ENCODE results near the gene EPB41. TPM values are rescaled to one million over a fixed set of nuclear protein-coding genes. Genes with fewer than 3 reads are reported as not detected.

Gene EPB41
- total and polyA plus RNA-seq, 4 donors: 10.7 to 189 (median 38.1) TPM

GRCh38 chr1:29114654-29115053, 200.3 kb downstream of the EPB41 start:
- TF ChIP-seq SP1 (IDR thresholded peaks at IDR 0.05): no peak
- TF ChIP-seq TAF1 (conservative IDR thresholded peaks at IDR 0.05): no peak
- TF ChIP-seq FOXA1 (IDR thresholded peaks at IDR 0.05): no peak
- no peak for TF ChIP-seq GABPA (IDR thresholded peaks at IDR 0.05 in 1 of 2, conservative IDR thresholded peaks at IDR 0.05 in 1 of 2)
- no peak for TF ChIP-seq CTCF (IDR thresholded peaks at IDR 0.05; ENCODE audit: low read depth, low read length, missing input control)
- TF ChIP-seq NR2F2 (IDR thresholded peaks at IDR 0.05): no peak
- no peak for TF ChIP-seq FOXA2 (IDR thresholded peaks at IDR 0.05)
- no peak for TF ChIP-seq HNF4G (IDR thresholded peaks at IDR 0.05)
- no peak for TF ChIP-seq JUND (IDR thresholded peaks at IDR 0.05)
- TF ChIP-seq HNF4A (conservative IDR thresholded peaks at IDR 0.05): no peak
- no peak for TF ChIP-seq RAD21 (IDR thresholded peaks at IDR 0.05)
- no peak for TF ChIP-seq REST (IDR thresholded peaks at IDR 0.05)
- no peak for TF ChIP-seq YY1 (IDR thresholded peaks at IDR 0.05)
- Histone ChIP-seq H3K4me3 (ENCODE audit: low read depth in 1 of 3, low read length in 3 of 3) (no peak overlapping the region), H3K27me3 (ENCODE audit: control insufficient read depth in 4 of 4, insufficient read depth in 4 of 4, low read length in 3 of 4) (no peaks in the 10 kb centered on the region), H3K4me1 (ENCODE audit: control insufficient read depth in 4 of 4, insufficient read depth in 4 of 4, low read length in 3 of 4) (peaks cover 0 to 5% (median 4%) of the 10 kb centered on the region in 4 donors), H3K9ac (ENCODE audit: low read depth in 1 of 2, low read length in 2 of 2) (no peak overlapping the region), H3K27ac (ENCODE audit: low read depth in 1 of 2, low read length in 2 of 2) (no peak overlapping the region), H3K36me3 (ENCODE audit: control insufficient read depth in 4 of 4, insufficient read depth in 3 of 4, low read depth in 1 of 4, low read length in 3 of 4) (peaks cover 2 to 25% (median 11%) of the 10 kb centered on the region in 4 donors), H3K9me3 (ENCODE audit: control insufficient read depth in 4 of 4, low read length in 3 of 4) (no peaks in the 10 kb centered on the region)
- DNase-seq (ENCODE audit: low spot score): no peak
- 93% methylated on average over 1 of the region's 1 CpG for WGBS

GRCh38 chr1:29117381-29117780, 203.0 kb downstream of the EPB41 start:
- TF ChIP-seq CTCF (IDR thresholded peaks at IDR 0.05; ENCODE audit: low read depth, low read length, missing input control): peak; percentile 14
- peak; percentile 41 to 56 for TF ChIP-seq RXRA (IDR thresholded peaks at IDR 0.05)
- TF ChIP-seq EGR1 (IDR thresholded peaks at IDR 0.05; ENCODE audit: low read depth in 2 of 2): no peak
- no peak for TF ChIP-seq ZBTB33 (IDR thresholded peaks at IDR 0.05)
- TF ChIP-seq REST (IDR thresholded peaks at IDR 0.05): no peak
- no peak for TF ChIP-seq HNF4G (IDR thresholded peaks at IDR 0.05)
- no peak for TF ChIP-seq ATF3 (IDR thresholded peaks at IDR 0.05)
- peak in 1 of 2 donors; percentile 10 for TF ChIP-seq HNF4A (conservative IDR thresholded peaks at IDR 0.05)
- no peak for TF ChIP-seq NR2F2 (IDR thresholded peaks at IDR 0.05)
- TF ChIP-seq GABPA (IDR thresholded peaks at IDR 0.05 in 1 of 2, conservative IDR thresholded peaks at IDR 0.05 in 1 of 2): no peak
- peak; percentile 56 to 62 for TF ChIP-seq RAD21 (IDR thresholded peaks at IDR 0.05)
- WGBS: 61% methylated on average over 2 of the region's 2 CpGs
- H3K36me3 ChIP-seq (ENCODE audit: control insufficient read depth in 4 of 4, insufficient read depth in 3 of 4, low read depth in 1 of 4, low read length in 3 of 4): peaks cover 2 to 16% (median 8%) of the 10 kb centered on the region in 4 donors
- DNase-seq (ENCODE audit: low spot score): no peak
- no peak overlapping the region for H3K9ac ChIP-seq (ENCODE audit: low read depth in 1 of 2, low read length in 2 of 2)
- H3K4me1 ChIP-seq (ENCODE audit: control insufficient read depth in 4 of 4, insufficient read depth in 4 of 4, low read length in 3 of 4): peaks cover 7 to 12% (median 9%) of the 10 kb centered on the region in 4 donors
- no peak overlapping the region for H3K4me3 ChIP-seq (ENCODE audit: low read depth in 1 of 3, low read length in 3 of 3)
- no peak overlapping the region for H3K27ac ChIP-seq (ENCODE audit: low read depth in 1 of 2, low read length in 2 of 2)
- no peaks in the 10 kb centered on the region for H3K9me3 ChIP-seq (ENCODE audit: control insufficient read depth in 4 of 4, low read length in 3 of 4)
- H3K27me3 ChIP-seq (ENCODE audit: control insufficient read depth in 4 of 4, insufficient read depth in 4 of 4, low read length in 3 of 4): no peaks in the 10 kb centered on the region

All from liver (tissue), 9 donors.